Left forelimb (tissue), 1 donor: ENCODE results near the gene TNFAIP2.
"Not testable (repeated sequence)": the region's sequence is repeated elsewhere in the genome, so short reads cannot be mapped to it uniquely, and the experiment has no call there.

Experiments used
- DNase-seq: peaks from one replicate; pipeline ENCODE4 v3.0.0-alpha.2; 2018; ENCODE audit warnings: low spot score

TNFAIP2 gene

GRCh38 chr14:103107455-103107854, 15.8 kb upstream of the TNFAIP2 start:
- no peak for DNase-seq

GRCh38 chr14:103107941-103108748, 15.1 kb upstream of the TNFAIP2 start:
- no peak for DNase-seq

GRCh38 chr14:103108749-103109207, 14.5 kb upstream of the TNFAIP2 start:
- DNase-seq, result no peak

GRCh38 chr14:103109535-103110441, 13.5 kb upstream of the TNFAIP2 start:
- no peak for DNase-seq

- no peak for DNase-seq
These were observed 12.5 kb upstream of the TNFAIP2 start for GRCh38 chr14:103110681-103111231.

- DNase-seq, result no peak
These were observed 11.9 kb upstream of the TNFAIP2 start for GRCh38 chr14:103111232-103111868.

- no peak for DNase-seq
These were observed 10.6 kb upstream of the TNFAIP2 start for GRCh38 chr14:103112400-103113243.

- DNase-seq, result no peak
These were observed 10.0 kb upstream of the TNFAIP2 start for GRCh38 chr14:103113303-103113702.

GRCh38 chr14:103113774-103114173, 9.5 kb upstream of the TNFAIP2 start:
- DNase-seq, result no peak

GRCh38 chr14:103115086-103115679, 8.1 kb upstream of the TNFAIP2 start:
- DNase-seq, result not testable (repeated sequence)

GRCh38 chr14:103115845-103116572, 7.3 kb upstream of the TNFAIP2 start:
- no peak for DNase-seq

GRCh38 chr14:103116636-103117035, 6.6 kb upstream of the TNFAIP2 start:
- DNase-seq, result no peak

GRCh38 chr14:103117499-103117898, 5.8 kb upstream of the TNFAIP2 start:
- not testable (repeated sequence) for DNase-seq

GRCh38 chr14:103118018-103118662, 5.1 kb upstream of the TNFAIP2 start:
- peak; percentile 83 for DNase-seq

- no peak for DNase-seq
These were observed 4.4 kb upstream of the TNFAIP2 start for GRCh38 chr14:103118663-103119404.

GRCh38 chr14:103119527-103119926, 3.7 kb upstream of the TNFAIP2 start:
- DNase-seq, result not testable (repeated sequence)

GRCh38 chr14:103121121-103121845, 2.0 kb upstream of the TNFAIP2 start:
- DNase-seq, result no peak
